ENCODE results near the gene RTN3. TPM values are rescaled to one million over a fixed set of nuclear protein-coding genes. Genes with fewer than 3 reads are reported as not detected.
A peak's percentile ranks its signal among the peaks of the same experiment; 100 is the strongest.

Gene RTN3
- total RNA-seq, 1 donor from 2014 or later, result 96.8 TPM

DNA sequence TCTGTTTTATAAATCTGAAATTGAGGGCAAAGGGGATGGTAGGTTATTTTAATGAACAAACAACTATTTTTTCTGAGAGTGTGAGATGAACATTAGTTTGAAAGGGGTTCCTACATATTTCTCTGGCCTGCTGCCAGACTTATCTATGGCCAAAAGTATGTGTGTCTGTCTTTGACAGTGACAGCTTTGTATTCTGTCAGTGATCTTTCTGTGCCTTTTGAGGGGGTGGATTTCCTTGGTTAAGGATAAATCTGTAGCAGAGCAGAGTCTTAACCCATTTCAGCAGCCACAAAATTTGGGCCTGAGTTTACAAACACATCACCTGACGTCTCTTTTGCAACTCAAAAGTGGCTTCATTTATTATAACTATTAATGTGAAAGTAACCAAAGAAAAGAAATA is 56.4 kb downstream of the RTN3 start:
- DNase-seq (ENCODE audit: extremely low read depth, low read depth, low spot score), result no peak

DNA sequence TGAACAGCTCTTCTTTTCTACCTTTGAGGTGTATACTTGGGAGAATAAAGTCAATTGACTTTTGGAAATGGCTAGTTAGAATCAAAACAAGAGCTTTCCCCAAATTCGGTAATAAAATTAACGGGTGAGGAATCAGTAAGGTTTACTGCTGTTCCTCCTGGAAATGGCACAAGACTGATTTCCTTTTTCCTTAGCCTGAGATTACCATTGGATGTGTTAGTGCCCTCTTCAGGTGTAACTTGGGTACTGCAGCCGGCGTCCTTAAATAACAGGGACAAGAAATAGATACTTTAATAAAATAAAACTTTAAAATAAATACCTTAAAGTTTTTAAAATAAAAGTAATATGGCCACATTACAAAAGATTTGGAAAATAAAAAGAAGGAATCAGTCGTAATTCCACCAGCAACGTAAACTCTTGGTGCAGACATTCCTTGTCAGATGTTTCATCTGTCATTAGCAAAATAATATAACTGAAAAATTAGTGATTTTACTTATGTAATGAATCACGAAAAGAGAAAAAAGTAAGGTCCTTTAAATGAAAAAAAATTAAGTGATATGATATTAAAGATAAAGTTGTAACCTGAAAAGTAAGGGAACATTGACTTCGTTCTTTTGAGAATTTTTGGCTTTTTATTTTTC is 57.5 kb downstream of the RTN3 start:
- peak; percentile 79 for DNase-seq (ENCODE audit: extremely low read depth, low read depth, low spot score)

- no peak for DNase-seq (ENCODE audit: extremely low read depth, low read depth, low spot score)
Measured at GRCh38 chr11:63745304-63746170, 64.2 kb downstream of the RTN3 start.

DNA sequence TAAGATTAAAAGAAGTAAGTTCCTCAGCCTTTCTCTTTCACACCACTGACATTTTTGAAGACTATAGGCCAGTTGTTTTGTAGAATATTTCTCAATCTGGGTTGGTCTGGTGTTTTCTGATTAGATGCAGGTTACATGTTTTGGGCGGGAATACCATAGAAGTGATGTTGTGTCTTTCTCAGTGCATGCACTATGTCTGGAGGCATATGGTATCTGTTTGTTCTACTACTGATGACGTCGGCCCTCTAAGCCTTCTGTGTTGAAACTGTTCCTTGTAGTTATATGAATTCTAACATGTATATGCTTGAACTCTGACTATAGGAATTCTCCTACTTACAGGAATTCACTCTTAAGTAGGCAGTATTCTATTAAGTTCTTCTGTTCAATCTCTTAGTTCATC is 65.7 kb downstream of the RTN3 start:
- no peak for DNase-seq (ENCODE audit: extremely low read depth, low read depth, low spot score)

GRCh38 chr11:63749624-63750023 is 68.3 kb downstream of the RTN3 start:
- no peak for DNase-seq (ENCODE audit: extremely low read depth, low read depth, low spot score)

DNA sequence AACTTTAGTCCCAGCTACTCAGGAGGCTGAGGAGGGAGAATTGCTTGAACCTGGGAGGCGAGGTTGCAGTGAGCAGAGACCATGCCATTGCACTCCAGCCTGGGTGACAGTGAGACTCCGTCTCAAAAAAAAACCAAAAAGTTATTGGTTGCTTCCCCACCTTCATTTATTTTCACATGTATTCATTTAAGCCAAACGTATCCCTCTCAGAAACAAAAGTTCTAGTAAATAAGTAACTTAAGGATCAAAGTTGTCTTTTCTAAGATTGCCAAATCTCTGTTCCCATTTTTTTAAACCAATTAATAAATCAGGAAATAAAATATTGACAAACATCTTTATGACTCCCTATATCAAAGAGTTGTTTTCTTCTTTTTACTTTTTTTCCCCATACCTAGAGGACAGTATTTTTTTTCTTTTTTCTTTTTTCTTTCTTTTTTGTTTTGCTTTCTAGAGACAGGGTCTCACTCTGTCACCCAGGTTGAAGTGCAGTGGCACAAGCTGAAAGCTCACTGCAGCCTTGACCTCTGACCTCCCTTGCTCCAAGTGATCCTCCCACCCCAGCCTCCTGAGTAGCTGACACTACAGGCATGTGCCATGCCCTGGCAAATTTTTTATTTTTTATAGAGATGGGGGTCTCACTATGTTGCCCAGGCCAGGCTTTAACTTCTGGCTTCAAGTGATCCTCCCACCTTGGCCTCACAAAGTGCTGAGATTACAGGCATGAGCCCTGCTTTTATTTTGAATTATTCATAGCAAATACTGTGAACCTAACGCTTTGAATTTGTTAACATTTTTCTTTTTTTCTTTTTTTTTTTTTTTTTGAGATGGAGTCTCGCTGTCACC is 75.8 kb downstream of the RTN3 start:
- DNase-seq (ENCODE audit: extremely low read depth, low read depth, low spot score), result no peak

- DNase-seq (ENCODE audit: extremely low read depth, low read depth, low spot score), result no peak
Measured at GRCh38 chr11:63760487-63761079, 79.3 kb downstream of the RTN3 start.

DNA sequence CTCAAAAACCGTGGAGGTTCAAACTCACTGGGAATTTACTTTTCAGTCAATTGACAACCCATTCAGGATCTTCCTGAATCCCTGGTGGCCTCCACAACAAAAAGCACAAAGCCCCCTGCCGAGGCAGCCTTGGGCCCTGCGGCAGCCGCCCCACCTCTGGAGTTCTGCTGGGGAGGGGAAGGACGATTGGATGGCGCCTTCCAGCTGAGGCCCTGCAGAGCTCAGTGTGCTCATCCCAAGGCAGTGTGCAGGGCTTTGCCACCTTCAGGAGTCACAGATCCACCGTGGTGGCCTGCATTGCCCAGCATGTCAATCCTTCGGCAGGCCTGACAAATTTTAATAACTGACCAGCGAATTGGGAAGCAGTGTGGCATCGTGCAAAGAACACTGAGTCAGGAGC is 79.9 kb downstream of the RTN3 start:
- no peak for DNase-seq (ENCODE audit: extremely low read depth, low read depth, low spot score)

- no peak for DNase-seq (ENCODE audit: extremely low read depth, low read depth, low spot score)
Measured at GRCh38 chr11:63761931-63762653, 80.8 kb downstream of the RTN3 start.

- DNase-seq (ENCODE audit: extremely low read depth, low read depth, low spot score), result no peak
Measured at GRCh38 chr11:63762654-63763495, 81.6 kb downstream of the RTN3 start.

GRCh38 chr11:63763496-63764339 is 82.4 kb downstream of the RTN3 start:
- DNase-seq (ENCODE audit: extremely low read depth, low read depth, low spot score), result no peak

DNA sequence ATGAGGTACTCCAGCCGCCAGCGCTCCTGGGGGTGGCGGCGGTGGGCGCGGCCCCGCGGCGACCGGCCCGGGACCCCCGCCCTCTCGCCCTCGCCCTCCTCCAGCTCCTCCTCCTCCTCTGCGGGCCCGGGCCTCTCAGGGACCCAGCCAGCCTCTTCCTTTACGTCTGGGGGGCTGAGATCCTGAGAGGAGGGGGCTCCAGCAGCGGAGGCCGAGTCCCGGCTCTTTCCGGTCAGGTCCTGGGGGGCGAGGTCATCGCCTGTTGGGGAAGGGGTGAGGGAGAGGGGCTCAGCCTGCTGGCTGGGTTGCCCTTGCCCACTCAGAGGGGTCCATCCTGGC is 83.0 kb downstream of the RTN3 start:
- DNase-seq (ENCODE audit: extremely low read depth, low read depth, low spot score), result no peak

DNA sequence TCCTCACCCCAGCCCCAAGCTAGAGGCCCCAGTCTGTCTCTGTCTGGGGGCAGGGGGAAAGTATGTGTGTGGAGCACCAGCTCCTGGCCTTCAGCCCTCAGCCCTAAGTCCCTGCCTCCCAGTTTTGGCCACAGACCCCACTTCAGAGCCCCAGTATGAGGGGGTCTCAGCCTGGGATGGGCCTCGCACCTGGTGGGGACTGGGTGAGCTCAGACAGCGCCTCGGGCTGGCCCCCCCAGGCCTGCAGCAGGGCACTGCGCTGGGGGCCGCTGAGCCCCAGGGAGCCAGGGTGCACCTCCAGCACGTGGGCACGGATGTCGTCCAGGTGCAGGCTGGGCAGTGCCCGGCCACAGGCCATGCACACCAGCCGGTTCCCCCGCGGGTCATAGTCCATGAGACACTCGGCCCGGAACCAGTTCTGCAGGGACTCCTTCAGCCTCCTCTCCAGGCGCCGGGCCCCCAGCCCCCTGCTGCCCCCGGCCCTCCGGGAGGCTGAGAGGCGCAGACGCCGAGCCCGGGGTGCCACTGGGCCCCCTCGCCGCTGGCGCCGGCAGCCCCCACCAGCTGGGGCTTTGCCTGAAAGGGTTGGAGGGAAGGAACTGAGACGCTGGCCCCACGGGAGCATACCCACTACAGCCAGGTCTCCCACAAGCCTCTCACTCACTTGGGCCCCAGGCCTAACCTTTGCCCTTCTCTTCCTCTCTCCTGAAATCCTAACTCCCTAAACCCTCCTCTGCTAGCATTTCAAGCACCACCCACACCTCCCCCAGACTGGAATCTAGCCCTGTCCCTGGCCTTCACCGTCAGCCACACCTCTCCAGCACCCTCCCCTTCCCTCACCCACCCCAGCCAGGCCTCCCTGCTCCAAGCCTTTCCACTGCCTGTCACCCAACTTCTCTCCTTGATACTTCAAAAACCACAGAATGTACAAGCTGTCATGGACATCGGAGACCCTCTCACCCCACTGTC is 83.7 kb downstream of the RTN3 start:
- DNase-seq (ENCODE audit: extremely low read depth, low read depth, low spot score), result no peak

- no peak for DNase-seq (ENCODE audit: extremely low read depth, low read depth, low spot score)
Measured at GRCh38 chr11:63765688-63766241, 84.5 kb downstream of the RTN3 start.

- no peak for DNase-seq (ENCODE audit: extremely low read depth, low read depth, low spot score)
Measured at GRCh38 chr11:63766531-63767235, 85.4 kb downstream of the RTN3 start.

GRCh38 chr11:63767267-63767564 is 85.9 kb downstream of the RTN3 start:
- no peak for DNase-seq (ENCODE audit: extremely low read depth, low read depth, low spot score)
